Measurements from ENCODE around the gene AMMECR1L. TPM values are rescaled to one million over a fixed set of nuclear protein-coding genes. Genes with fewer than 3 reads are reported as not detected.
"Not testable (repeated sequence)": the region's sequence is repeated elsewhere in the genome, so short reads cannot be mapped to it uniquely, and the experiment has no call there.

AMMECR1L gene
- total RNA-seq, 4 donors from 2014 or later = 6.3 to 11.8 (median 7.8) TPM

DNA sequence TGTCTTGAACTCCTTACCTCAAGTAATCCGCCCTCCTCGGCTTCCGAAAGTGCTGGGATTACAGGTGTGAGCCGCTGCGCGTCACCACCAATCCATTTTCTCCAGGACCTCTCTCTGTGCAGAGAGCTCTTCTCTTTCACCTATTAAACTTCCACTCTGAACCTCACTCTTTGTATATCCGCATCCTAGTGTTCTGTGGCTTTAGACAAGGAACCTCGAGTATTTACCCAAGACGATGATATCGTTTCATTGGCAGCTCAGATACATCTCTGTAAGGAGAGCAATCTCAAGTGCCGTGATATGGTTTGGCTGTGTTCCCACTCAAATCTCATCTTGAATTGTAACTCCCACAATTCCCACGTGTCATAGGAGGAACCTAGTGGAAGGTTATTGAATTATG is 59.7 kb downstream of the AMMECR1L start:
- 75 to 90% methylated on average over 12 of the region's 12 CpGs for WGBS, 2 donors
- Histone ChIP-seq H3K27ac (no peak overlapping the region), H3K9me3 (peaks cover 0 to 9% (median 0%) of the 10 kb centered on the region in 3 donors), H3K27me3 (no peaks in the 10 kb centered on the region), H3K36me3 (no peaks in the 10 kb centered on the region), H3K4me1 (no peaks in the 10 kb centered on the region), H3K4me3 (no peak overlapping the region)
- no peak for DNase-seq
- intact Hi-C loops (cut with DNase I) = no loop called here
- TF ChIP-seq, protein P1, sequence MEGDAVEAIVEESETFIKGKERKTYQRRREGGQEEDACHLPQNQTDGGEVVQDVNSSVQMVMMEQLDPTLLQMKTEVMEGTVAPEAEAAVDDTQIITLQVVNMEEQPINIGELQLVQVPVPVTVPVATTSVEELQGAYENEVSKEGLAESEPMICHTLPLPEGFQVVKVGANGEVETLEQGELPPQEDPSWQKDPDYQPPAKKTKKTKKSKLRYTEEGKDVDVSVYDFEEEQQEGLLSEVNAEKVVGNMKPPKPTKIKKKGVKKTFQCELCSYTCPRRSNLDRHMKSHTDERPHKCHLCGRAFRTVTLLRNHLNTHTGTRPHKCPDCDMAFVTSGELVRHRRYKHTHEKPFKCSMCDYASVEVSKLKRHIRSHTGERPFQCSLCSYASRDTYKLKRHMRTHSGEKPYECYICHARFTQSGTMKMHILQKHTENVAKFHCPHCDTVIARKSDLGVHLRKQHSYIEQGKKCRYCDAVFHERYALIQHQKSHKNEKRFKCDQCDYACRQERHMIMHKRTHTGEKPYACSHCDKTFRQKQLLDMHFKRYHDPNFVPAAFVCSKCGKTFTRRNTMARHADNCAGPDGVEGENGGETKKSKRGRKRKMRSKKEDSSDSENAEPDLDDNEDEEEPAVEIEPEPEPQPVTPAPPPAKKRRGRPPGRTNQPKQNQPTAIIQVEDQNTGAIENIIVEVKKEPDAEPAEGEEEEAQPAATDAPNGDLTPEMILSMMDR (IDR thresholded peaks at IDR 0.05) = no peak
- no peak for TF ChIP-seq POLR2A (IDR thresholded peaks at IDR 0.05)

DNA sequence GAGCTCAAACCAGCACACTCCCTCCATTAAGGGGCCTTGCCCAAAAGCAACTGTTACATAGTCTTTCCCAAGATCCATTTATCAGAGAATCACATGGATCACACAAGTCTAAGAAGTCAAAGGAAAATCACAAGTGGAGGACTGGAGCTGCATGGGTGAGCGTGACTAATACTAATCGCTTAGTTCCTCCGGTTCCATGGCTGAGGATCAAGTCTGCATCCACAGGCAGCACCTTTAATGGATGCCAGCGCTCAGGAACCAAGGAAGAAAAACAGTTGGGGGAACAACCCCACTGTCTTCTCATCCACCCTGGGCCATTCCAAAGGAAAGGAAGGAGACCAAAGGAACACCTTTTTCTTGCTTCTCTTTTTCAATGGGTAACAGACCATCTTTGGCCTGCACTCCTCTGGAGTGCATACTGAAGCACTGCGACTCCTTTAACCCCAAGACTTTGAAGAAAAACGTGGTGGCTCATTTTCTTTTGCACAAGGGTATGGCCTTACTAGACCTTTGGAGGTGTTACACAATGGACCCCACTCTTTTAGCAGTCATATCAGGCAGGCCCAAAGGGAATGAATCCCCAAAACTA is 65.6 kb downstream of the AMMECR1L start:
- Histone ChIP-seq H3K27me3 (no peaks in the 10 kb centered on the region), H3K27ac (no peak overlapping the region), H3K4me3 (no peak overlapping the region), H3K9me3 (peaks cover 0 to 30% (median 16%) of the 10 kb centered on the region in 3 donors), H3K4me1 (no peaks in the 10 kb centered on the region), H3K36me3 (no peaks in the 10 kb centered on the region)
- no peak for TF ChIP-seq POLR2A (IDR thresholded peaks at IDR 0.05)
- TF ChIP-seq, protein P1 (IDR thresholded peaks at IDR 0.05) = no peak
- no peak for DNase-seq
- 73 to 80% methylated on average over 6 of the region's 6 CpGs for WGBS, 2 donors
- intact Hi-C loops (cut with DNase I) = no loop called here

DNA sequence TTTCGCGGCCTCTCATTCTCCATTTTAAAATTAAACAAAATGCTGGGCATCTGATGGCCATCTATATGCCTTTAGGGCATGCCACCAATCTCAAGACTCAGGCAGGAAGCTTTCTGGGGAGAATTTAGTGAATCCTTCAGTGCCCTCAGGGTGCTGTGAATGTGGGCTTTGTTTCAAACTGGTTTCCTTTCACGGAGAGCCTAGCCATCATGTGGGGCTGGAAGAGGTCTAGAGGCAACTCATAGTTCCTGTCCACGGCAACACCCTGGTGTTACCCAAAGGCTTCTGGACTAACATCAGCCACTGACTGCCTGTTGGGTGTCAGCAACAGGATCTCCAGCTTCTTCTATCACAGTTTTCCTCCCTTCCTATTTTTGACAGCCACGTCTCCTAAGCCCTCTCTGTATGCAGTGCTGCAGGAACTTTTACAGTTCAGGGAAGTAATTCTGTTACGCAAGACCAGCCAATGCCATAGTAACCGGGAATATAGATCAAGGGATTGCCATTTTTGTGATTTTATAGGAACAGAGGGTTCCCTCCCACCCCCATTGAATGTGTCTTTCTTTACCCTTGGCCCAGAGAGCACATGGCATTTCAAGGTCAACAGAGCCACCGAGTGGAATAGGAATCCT is 66.8 kb downstream of the AMMECR1L start:
- DNase-seq = no peak
- intact Hi-C loops (cut with DNase I) = no loop called here
- Histone ChIP-seq H3K27me3 (no peaks in the 10 kb centered on the region), H3K27ac (no peak overlapping the region), H3K9me3 (peaks cover 0 to 30% (median 16%) of the 10 kb centered on the region in 3 donors), H3K4me3 (no peak overlapping the region), H3K4me1 (no peaks in the 10 kb centered on the region), H3K36me3 (no peaks in the 10 kb centered on the region)
- TF ChIP-seq, protein P1 (IDR thresholded peaks at IDR 0.05) = no peak
- no peak for TF ChIP-seq POLR2A (IDR thresholded peaks at IDR 0.05)
- whole genome bisulfite sequencing, 2 donors = 79 to 83% methylated on average over 8 of the region's 8 CpGs

DNA sequence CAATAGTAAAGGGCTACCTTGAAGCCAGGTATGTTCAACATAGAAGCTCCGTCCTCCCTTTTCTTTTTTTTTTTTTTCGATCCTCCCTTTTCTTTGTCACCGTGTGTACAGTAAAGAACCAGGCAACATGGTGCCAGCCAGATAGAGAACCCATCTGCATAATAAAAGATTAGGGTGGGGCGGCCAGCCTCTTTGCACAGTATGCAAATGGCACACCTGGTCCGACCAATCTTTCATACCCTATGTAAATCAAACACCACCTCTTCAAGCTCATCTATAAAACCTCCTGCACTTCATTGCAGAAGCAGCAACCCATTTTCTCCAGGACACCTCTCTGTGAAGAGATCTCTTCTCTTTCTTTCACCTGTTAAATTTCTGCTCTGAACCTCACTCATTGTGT is 67.5 kb downstream of the AMMECR1L start:
- WGBS, 2 donors = 49 to 65% methylated on average over 4 to 5 of the region's 5 CpGs
- Histone ChIP-seq H3K36me3 (no peaks in the 10 kb centered on the region), H3K9me3 (peaks cover 0 to 30% (median 16%) of the 10 kb centered on the region in 3 donors), H3K4me3 (no peak overlapping the region), H3K27me3 (no peaks in the 10 kb centered on the region), H3K4me1 (no peaks in the 10 kb centered on the region), H3K27ac (no peak overlapping the region)
- intact Hi-C loops (cut with DNase I) = no loop called here
- TF ChIP-seq POLR2A (IDR thresholded peaks at IDR 0.05) = no peak
- TF ChIP-seq, protein P1 (IDR thresholded peaks at IDR 0.05) = no peak
- no peak for DNase-seq

DNA sequence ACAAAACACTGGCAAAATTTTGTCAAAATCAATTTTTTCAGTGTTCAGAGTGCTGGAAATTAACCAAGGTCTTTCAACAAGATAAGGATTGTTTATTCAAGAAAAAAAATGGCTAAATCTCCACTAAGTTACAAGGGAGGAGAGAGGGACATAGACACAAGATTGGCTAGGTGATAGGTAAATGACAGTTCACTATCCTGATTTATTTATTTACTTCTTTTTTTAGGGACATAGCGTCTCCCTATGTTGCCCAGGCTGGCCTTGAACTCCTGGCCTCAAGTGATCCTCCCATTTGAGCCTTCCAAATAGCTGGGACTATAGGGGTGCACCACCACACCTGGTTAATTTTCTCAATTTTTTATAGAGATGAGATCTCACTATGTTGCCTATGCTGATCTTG is 71.1 kb downstream of the AMMECR1L start:
- Histone ChIP-seq H3K27me3 (no peaks in the 10 kb centered on the region), H3K4me1 (peaks cover 0 to 12% (median 5%) of the 10 kb centered on the region in 3 donors), H3K36me3 (no peaks in the 10 kb centered on the region), H3K9me3 (peaks cover 0 to 7% (median 5%) of the 10 kb centered on the region in 3 donors), H3K4me3 (no peak overlapping the region), H3K27ac (no peak overlapping the region)
- no peak for TF ChIP-seq POLR2A (IDR thresholded peaks at IDR 0.05)
- TF ChIP-seq, protein P1 (IDR thresholded peaks at IDR 0.05) = no peak
- intact Hi-C loops (cut with DNase I) = no loop called here
- WGBS, 2 donors = 75 to 81% methylated on average over 1 of the region's 1 CpG
- no peak for DNase-seq

DNA sequence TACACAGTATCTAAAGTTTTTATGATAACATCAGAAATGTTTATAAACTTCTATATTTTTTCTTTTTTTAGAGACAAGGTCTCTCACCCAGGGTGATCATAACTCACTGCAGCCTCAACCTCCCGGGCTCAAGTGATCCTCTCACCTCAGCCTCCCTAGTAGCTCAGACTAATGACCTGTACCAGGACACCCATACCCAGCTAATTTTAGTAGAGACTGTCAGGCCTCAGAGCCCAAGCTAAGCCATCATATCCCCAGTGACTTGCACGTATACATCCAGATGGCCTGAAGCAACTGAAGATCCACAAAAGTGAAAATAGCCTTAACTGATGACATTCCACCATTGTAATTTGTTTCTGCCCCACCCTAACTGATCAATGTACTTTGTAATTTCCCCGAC is 73.3 kb downstream of the AMMECR1L start:
- H3K27me3 ChIP-seq; H3K27ac ChIP-seq; H3K9me3 ChIP-seq; H3K36me3 ChIP-seq; H3K4me3 ChIP-seq; DNase-seq; intact Hi-C loops (cut with DNase I): not testable (repeated sequence)
- WGBS, 2 donors = 85 to 86% methylated on average over 3 of the region's 3 CpGs
- H3K4me1 ChIP-seq = peaks cover 4 to 34% (median 15%) of the 10 kb centered on the region in 3 donors

Data from esophagus squamous epithelium (tissue), 5 donors.